T-cell (primary cell): ENCODE data around the gene PRDM16. TPM values are rescaled to one million over a fixed set of nuclear protein-coding genes. Genes with fewer than 3 reads are reported as not detected.
"Not testable (repeated sequence)": the region's sequence is repeated elsewhere in the genome, so short reads cannot be mapped to it uniquely, and the experiment has no call there.

ENCODE experiments used
- ATAC-seq, 4 experiments: fragments of 200-7000 bp in 3 of 4; fragments of 150-1000 bp in 1 of 4; cut with Tn5 transposase; replicated peaks in 1 of 4; 1 replicate in 3 of 4; 2 replicates in 1 of 4; pipeline ENCODE4 v1.10.0; 2021; ENCODE audit warnings: moderate library complexity in 3 of 4, mild to moderate bottlenecking in 2 of 4, moderate number of reproducible peaks in 1 of 4
- CTCF ChIA-PET, 2 donors: fragments of 300-600 bp; sonication (Branson Sonifier 250); formaldehyde crosslinking; loops; one replicate each; lab custom pipeline; 2022; ENCODE audit warnings: antibody characterized with exemption in 2 of 2; lab: Charles Lee
- POLR2A ChIA-PET, 2 donors: fragments of 300-600 bp; sonication (Branson Sonifier 250); formaldehyde crosslinking; loops; one replicate each; lab custom pipeline; 2022; ENCODE audit warnings: antibody characterized with exemption in 2 of 2; lab: Charles Lee
- DNase-seq, 35 experiments: peaks; one replicate each; pipeline versions ENCODE4 v3.0.0 to v3.0.0-alpha.2; 2013 to 2023
- H3K27ac ChIP-seq: one replicate; pipeline ENCODE4 v1.5.1; 2013; ENCODE audit warnings: low read length
- H3K27me3 ChIP-seq, 2 experiments: replicated peaks in 1 of 2; 1 replicate in 1 of 2; 2 replicates in 1 of 2; pipeline versions ENCODE4 v1.6.1 to v1.7.0; 2013; ENCODE audit warnings: low read length in 1 of 2, mixed read lengths in 1 of 2; ENCODE audit not compliant: control insufficient read depth in 2 of 2, insufficient read depth in 2 of 2; ENCODE audit errors: extremely low read depth in 1 of 2
- H3K36me3 ChIP-seq, 2 donors: 1 replicate in 1 of 2; 2 replicates in 1 of 2; pipeline versions ENCODE4 v1.6.1 to v1.7.0; 2013; ENCODE audit warnings: low read length in 1 of 2; ENCODE audit not compliant: control insufficient read depth in 2 of 2, insufficient read depth in 1 of 2; ENCODE audit errors: extremely low read depth in 1 of 2
- H3K4me1 ChIP-seq, 2 experiments: 1 replicate in 1 of 2; 2 replicates in 1 of 2; pipeline versions ENCODE4 v1.6.1 to v1.7.0; 2013; ENCODE audit warnings: low read length in 2 of 2, mixed read lengths in 1 of 2; ENCODE audit not compliant: insufficient read depth in 2 of 2, control insufficient read depth in 1 of 2; ENCODE audit errors: extremely low read depth in 1 of 2
- H3K4me3 ChIP-seq, 2 donors: 1 replicate in 1 of 2; 2 replicates in 1 of 2; pipeline versions ENCODE4 v1.5.1 to v1.7.0; 2013; ENCODE audit warnings: mild to moderate bottlenecking in 2 of 2, low read length in 1 of 2, moderate library complexity in 1 of 2; ENCODE audit not compliant: control insufficient read depth in 1 of 2; ENCODE audit errors: extremely low read depth in 1 of 2
- H3K9me3 ChIP-seq: 2 replicates; pipeline ENCODE4 v1.7.0; 2013
- H3K27ac Mint-ChIP-seq, 2 donors: one replicate each; pipeline ENCODE4 v1.8.0; 2020 to 2021; ENCODE audit warnings: mild to moderate bottlenecking in 2 of 2, mixed read lengths in 2 of 2
- H3K27me3 Mint-ChIP-seq, 2 donors: one replicate each; pipeline ENCODE4 v1.8.0; 2021 to 2022; ENCODE audit warnings: mixed read lengths in 2 of 2
- H3K36me3 Mint-ChIP-seq: one replicate; pipeline ENCODE4 v1.8.0; 2021; ENCODE audit warnings: mixed read lengths
- H3K4me1 Mint-ChIP-seq, 3 donors: one replicate each; pipeline ENCODE4 v1.8.0; 2020 to 2022; ENCODE audit warnings: mixed read lengths in 3 of 3, mild to moderate bottlenecking in 1 of 3
- H3K4me3 Mint-ChIP-seq, 3 donors: one replicate each; pipeline ENCODE4 v1.8.0; 2020 to 2022; ENCODE audit warnings: mild to moderate bottlenecking in 3 of 3, mixed read lengths in 3 of 3, moderate library complexity in 3 of 3
- H3K9me3 Mint-ChIP-seq, 3 donors: one replicate each; pipeline ENCODE4 v1.8.0; 2020 to 2022; ENCODE audit warnings: mixed read lengths in 3 of 3
- WGBS: methylation state at CpG from one replicate; pipeline ENCODE4 v1.1.5; 2013; ENCODE audit warnings: missing lambda C conversion rate; ENCODE audit not compliant: insufficient coverage; 5-methylcytosine and 5-hydroxymethylcytosine counted together
- total RNA-seq, 35 experiments: library from RNA in 6 of 35; stranded (reverse) in 6 of 35; fragments of 120-200 nt in 1 of 35; gene quantifications; one replicate each; pipeline versions ENCODE4 v1.2.1 to v1.2.4 and lab custom pipeline; 2013 to 2026

PRDM16 gene
- total RNA-seq, 5 donors from 2014 or later (not counting 1 experiment from before 2014, with no cell fraction given): 0.15 to 0.70 (median 0.24) TPM; not detected in 1

DNA sequence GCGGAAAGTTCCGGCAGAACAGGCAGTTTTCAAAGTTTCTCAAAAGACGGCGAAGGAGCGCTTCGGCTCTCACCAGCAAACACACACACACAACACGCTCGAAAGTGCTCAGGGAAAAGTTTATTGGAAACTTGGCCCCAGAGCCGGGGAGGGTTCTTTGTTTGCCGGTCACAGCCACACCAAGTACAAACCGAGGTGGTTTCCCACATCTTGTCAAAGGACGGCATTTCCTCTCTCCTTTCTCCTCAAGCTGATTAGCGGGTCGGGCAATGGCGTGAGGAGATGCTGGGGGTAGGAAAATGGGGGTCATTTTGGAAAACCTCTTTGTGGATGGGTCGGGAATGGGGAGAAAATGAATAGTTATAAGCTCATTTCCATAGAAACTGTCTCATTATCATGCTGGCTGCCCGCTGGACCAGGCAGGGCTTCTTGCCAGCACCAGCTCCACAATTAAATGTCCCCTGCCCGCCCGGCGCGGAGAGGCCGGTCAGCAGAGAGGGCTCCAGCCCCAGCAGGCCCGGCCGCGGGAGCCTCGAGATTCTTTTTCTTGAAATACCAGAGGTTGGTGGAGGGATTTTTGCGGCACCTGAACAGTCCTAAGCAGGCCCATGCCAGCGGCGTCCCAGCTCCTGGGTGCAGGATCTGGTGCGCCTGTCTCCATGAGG lies 92.3 kb downstream of the PRDM16 start:
- peaks cover 5 to 8% (median 7%) of the 10 kb centered on the region in 3 donors for H3K4me1 Mint-ChIP-seq
- H3K9me3 ChIP-seq: no peaks in the 10 kb centered on the region
- CTCF ChIA-PET: no interaction called here
- peak overlapping the region in 1 of 2 donors; percentile 56 for H3K4me3 ChIP-seq
- peaks cover 0 to 30% of the 10 kb centered on the region in 2 experiments for H3K27me3 ChIP-seq
- peaks cover 7 to 42% of the 10 kb centered on the region in 2 donors for H3K27me3 Mint-ChIP-seq
- ATAC-seq: peak in 1 of 4 experiments; percentile 36
- no peaks in the 10 kb centered on the region for H3K36me3 Mint-ChIP-seq
- WGBS: 39% methylated on average over 15 of the region's 30 CpGs
- peak in 1 of 35 experiments; percentile 5 for DNase-seq
- POLR2A ChIA-PET: no interaction called here
- H3K27ac ChIP-seq: no peak overlapping the region
- no peaks in the 10 kb centered on the region for H3K9me3 Mint-ChIP-seq
- H3K4me3 Mint-ChIP-seq: peak overlapping the region; percentile 47 to 64 (median 56)
- H3K4me1 ChIP-seq: peaks cover 0 to 8% of the 10 kb centered on the region in 2 experiments
- no peaks in the 10 kb centered on the region for H3K36me3 ChIP-seq
- no peak overlapping the region for H3K27ac Mint-ChIP-seq

DNA sequence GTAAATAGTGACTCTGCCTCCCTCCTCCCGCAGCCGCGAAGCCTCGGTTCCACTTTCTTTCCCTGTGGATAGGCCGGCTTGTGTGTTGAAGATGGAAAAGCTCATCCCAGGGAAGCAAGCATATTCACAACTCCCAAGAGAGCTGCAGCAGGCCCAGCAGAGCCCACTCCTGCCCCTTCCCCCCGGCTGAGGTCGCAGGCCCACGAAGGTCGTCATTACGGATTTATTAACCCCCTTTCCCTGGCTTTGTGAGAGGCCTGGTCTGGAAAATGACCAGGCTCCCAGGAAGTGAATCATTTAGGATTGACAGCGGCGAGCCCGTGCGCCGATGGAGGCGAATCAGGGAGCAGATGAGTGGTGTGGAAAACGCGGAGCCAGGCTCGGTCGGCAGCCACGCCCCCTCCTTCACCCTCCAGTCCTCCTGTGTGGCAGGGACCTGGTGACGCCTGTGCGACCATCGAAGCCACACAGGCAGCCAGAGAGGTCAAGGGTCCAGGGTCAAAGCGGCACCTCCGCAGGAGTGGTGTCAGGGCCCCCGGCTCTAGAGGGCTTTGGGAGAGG lies 93.4 kb downstream of the PRDM16 start:
- no peaks in the 10 kb centered on the region for H3K9me3 Mint-ChIP-seq

DNA sequence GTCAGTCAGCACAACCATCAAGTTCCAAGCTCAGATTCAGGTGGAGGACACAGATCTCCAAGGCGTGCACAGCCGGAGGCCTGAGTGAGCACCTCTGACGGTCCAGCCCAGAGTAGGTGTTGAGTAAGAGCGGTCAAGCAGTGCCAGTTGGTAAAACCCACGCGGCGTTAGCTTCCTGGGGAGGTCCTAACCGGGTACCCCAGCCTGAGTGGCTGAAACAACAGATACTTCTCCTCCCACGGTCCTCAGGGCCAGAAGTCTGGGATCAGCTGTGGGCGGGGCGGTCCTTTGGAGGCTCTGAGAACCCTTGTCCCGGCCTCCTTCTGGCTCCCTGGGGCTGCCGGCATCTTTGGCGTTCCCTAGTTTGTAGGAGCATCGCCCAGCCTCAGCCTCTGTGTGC lies 94.4 kb downstream of the PRDM16 start:
- Histone ChIP-seq H3K27me3 (peaks cover 0 to 23% of the 10 kb centered on the region in 2 experiments), H3K4me1 (peaks cover 0 to 8% of the 10 kb centered on the region in 2 experiments), H3K36me3 (no peaks in the 10 kb centered on the region), H3K27ac (no peak overlapping the region), H3K9me3 (no peaks in the 10 kb centered on the region), H3K4me3 (no peak overlapping the region)
- 84% methylated on average over 15 of the region's 15 CpGs for WGBS
- H3K9me3 Mint-ChIP-seq: no peaks in the 10 kb centered on the region
- H3K36me3 Mint-ChIP-seq: no peaks in the 10 kb centered on the region
- peaks cover 4 to 26% of the 10 kb centered on the region in 2 donors for H3K27me3 Mint-ChIP-seq
- ATAC-seq (no peak), DNase-seq (no peak)
- no peak overlapping the region for H3K4me3 Mint-ChIP-seq
- H3K4me1 Mint-ChIP-seq: peaks cover 5 to 8% (median 7%) of the 10 kb centered on the region in 3 donors
- ChIA-PET POLR2A (no interaction called here), CTCF (no interaction called here)
- H3K27ac Mint-ChIP-seq: no peak overlapping the region

More for the DNA sequence above, 93.4 kb downstream of the PRDM16 start:
- Mint-ChIP-seq H3K36me3 (no peaks in the 10 kb centered on the region), H3K4me3 (no peak overlapping the region), H3K27me3 (peaks cover 7 to 34% of the 10 kb centered on the region in 2 donors), H3K4me1 (peaks cover 5 to 8% (median 7%) of the 10 kb centered on the region in 3 donors), H3K27ac (no peak overlapping the region)
- no peak for DNase-seq
- Histone ChIP-seq H3K27ac (no peak overlapping the region), H3K9me3 (no peaks in the 10 kb centered on the region), H3K4me3 (no peak overlapping the region), H3K4me1 (peaks cover 0 to 8% of the 10 kb centered on the region in 2 experiments), H3K36me3 (no peaks in the 10 kb centered on the region), H3K27me3 (peaks cover 0 to 23% of the 10 kb centered on the region in 2 experiments)
- WGBS: 95% methylated on average over 9 of the region's 27 CpGs
- ATAC-seq: no peak
- ChIA-PET POLR2A (no interaction called here), CTCF (no interaction called here)

DNA sequence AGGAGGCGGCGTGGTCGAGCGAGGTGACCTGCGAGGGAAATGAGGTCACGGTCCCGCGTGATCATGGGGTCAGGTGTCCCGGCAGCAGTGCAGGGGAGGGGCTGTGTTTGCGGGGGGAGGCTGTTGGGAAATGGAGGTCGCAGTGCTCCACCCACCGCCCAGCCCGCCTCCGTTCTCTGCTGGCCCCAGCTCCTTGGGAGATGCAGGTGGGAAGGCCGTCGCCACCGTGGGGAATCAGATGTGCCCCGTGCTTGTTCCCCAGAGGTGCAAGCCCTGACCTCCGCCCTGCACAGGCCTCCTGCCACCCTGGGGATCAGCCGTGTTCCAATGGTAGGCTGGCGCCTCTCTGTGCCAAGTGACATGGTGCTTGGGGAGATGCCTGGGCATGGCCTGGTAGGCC lies 95.7 kb downstream of the PRDM16 start:
- Mint-ChIP-seq H3K4me3 (no peak overlapping the region), H3K4me1 (peaks cover 5 to 8% (median 7%) of the 10 kb centered on the region in 3 donors), H3K27ac (no peak overlapping the region), H3K36me3 (no peaks in the 10 kb centered on the region), H3K9me3 (no peaks in the 10 kb centered on the region), H3K27me3 (peaks cover 4 to 16% of the 10 kb centered on the region in 2 donors)
- no peak for ATAC-seq
- 91% methylated on average over 21 of the region's 21 CpGs for WGBS
- Histone ChIP-seq H3K27ac (no peak overlapping the region), H3K27me3 (peaks cover 0 to 28% of the 10 kb centered on the region in 2 experiments), H3K9me3 (no peaks in the 10 kb centered on the region), H3K36me3 (no peaks in the 10 kb centered on the region), H3K4me1 (peaks cover 0 to 8% of the 10 kb centered on the region in 2 experiments), H3K4me3 (no peak overlapping the region)
- DNase-seq: no peak
- ChIA-PET POLR2A (no interaction called here), CTCF (no interaction called here)

DNA sequence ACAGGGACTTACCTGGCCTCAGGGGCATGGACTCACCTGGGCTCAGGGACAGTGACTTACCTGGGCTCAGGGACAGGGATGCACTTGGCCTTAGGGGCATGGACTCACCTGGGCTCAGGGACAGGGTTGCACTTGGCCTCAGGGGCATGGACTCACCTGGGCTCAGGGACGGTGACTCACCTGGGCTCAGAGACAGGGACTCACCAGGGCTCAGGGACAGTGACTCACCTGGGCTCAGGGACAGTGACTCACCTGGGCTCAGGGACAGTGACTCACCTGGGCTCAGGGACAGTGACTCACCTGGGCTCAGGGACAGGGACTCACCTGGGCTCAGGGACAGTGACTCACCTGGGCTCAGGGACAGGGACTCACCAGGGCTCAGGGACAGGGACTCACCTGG lies 96.2 kb downstream of the PRDM16 start:
- H3K36me3 Mint-ChIP-seq, H3K27ac Mint-ChIP-seq, H3K36me3 ChIP-seq, H3K4me1 Mint-ChIP-seq, H3K4me1 ChIP-seq, H3K27ac ChIP-seq, H3K4me3 ChIP-seq, POLR2A ChIA-PET, DNase-seq, H3K9me3 ChIP-seq, H3K9me3 Mint-ChIP-seq, H3K4me3 Mint-ChIP-seq, CTCF ChIA-PET, ATAC-seq: not testable (repeated sequence)
- WGBS: 93% methylated on average over 1 of the region's 1 CpG
- peaks cover 0 to 30% of the 10 kb centered on the region in 2 experiments for H3K27me3 ChIP-seq
- H3K27me3 Mint-ChIP-seq: peaks cover 4 to 16% of the 10 kb centered on the region in 2 donors

DNA sequence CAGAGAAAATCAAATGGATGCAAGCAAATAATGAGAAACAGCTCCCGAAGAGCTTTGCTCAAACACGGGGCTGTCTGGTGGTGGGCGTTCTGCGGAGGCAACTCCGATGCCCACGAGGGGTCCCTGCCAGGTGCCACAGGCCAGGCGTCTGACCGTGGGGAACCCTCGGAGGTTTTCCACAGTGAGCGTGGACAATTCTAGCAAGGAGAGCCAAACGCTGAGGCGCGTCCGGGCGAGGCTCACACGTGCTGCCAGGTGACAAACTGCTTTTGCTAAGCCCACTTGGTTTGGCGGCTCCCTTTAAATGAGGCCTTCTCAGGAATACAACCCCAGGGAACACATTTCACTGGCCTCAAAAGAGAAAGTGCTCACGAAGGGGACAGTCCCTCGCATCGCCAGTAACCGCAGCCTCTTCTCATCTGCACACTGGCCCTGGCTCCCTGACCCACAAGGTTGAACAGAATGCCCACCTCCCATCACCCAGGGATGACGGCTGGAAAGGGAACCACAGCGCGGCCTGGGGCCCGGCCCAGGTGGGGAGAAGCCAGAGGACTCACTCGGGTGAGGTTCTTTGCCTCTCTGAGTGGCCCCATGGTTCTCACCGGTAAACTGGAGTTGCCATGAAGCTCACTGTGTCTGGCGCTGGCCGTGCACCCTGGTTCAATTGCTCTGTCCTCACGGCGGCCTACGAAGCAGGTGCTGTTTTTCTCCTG lies 97.4 kb downstream of the PRDM16 start:
- Histone ChIP-seq H3K9me3 (no peaks in the 10 kb centered on the region), H3K4me1 (peaks cover 0 to 2% of the 10 kb centered on the region in 2 experiments), H3K27me3 (peaks cover 0 to 34% of the 10 kb centered on the region in 2 experiments), H3K27ac (no peak overlapping the region), H3K36me3 (no peaks in the 10 kb centered on the region), H3K4me3 (no peak overlapping the region)
- H3K36me3 Mint-ChIP-seq: no peaks in the 10 kb centered on the region
- no peak overlapping the region for H3K27ac Mint-ChIP-seq
- H3K9me3 Mint-ChIP-seq: no peaks in the 10 kb centered on the region
- H3K4me1 Mint-ChIP-seq: peaks cover 0 to 6% (median 0%) of the 10 kb centered on the region in 3 donors
- POLR2A ChIA-PET: no interaction called here
- CTCF ChIA-PET: no interaction called here
- no peak overlapping the region for H3K4me3 Mint-ChIP-seq
- peaks cover 4 to 17% of the 10 kb centered on the region in 2 donors for H3K27me3 Mint-ChIP-seq
- 93% methylated on average over 31 of the region's 32 CpGs for WGBS
- no peak for ATAC-seq
- no peak for DNase-seq
